ENCODE results near the gene C4A. TPM values are rescaled to one million over a fixed set of nuclear protein-coding genes. Genes with fewer than 3 reads are reported as not detected.

The C4A gene
- total RNA-seq, 1 experiment from 2014 or later, result 7.0 TPM

DNA sequence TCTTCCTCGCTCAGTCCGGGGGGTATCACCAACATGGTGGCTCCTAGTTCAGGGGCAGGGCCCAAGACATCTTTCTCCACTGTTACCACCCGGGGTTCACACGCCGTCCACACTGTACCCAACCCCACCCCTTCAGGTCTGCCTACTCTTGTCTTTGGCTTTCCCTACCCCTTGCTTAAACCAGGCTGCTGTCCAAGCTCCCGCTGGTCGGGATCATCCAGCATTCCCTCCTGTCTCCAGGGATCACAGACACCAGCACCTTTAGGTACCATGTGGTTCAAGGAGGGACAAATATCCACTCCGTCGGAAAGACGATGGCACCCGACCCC, 23.5 kb upstream of the C4A start:
- Histone ChIP-seq H3F3A (ENCODE audit: insufficient read depth, low read depth) (peaks cover 27% of the 10 kb centered on the region), H3K9me3 (ENCODE audit: insufficient read depth, low read depth) (no peaks in the 10 kb centered on the region), H3K79me2 (ENCODE audit: low read depth) (peaks cover 34% of the 10 kb centered on the region), H3K9me2 (ENCODE audit: insufficient read depth) (no peaks in the 10 kb centered on the region), H3K27me3 (ENCODE audit: insufficient read depth, low read depth) (no peaks in the 10 kb centered on the region), H3K4me2 (peak overlapping the region; percentile 92), H3K4me3 (peak overlapping the region; percentile 95), H3K27ac (0 out of 2 replicates have a peak overlapping the region, but pooled peaks have one; percentile 40), H4K20me1 (ENCODE audit: insufficient read depth) (no peaks in the 10 kb centered on the region), H2AFZ (peak overlapping the region; percentile 96), H3K36me3 (ENCODE audit: low read depth) (peaks cover 29% of the 10 kb centered on the region), H3K4me1 (replicated peaks; ENCODE audit: insufficient read depth) (peaks cover 12% of the 10 kb centered on the region)
- ChIA-PET CTCF (interaction anchor here (0.6 kb wide), 1 partner anchor 96 kb away, joined by 4 read pairs; the partner anchor contains the start of gene NEU1), POLR2A (ENCODE audit: unreplicated experiment) (interaction anchor here (0.6 to 1.1 kb wide), 2 partner anchors 21 to 496 kb away, joined by 4 to 9 read pairs; no protein-coding TSS in a partner anchor)
- TF ChIP-seq CTCF (conservative IDR thresholded peaks at IDR 0.05) (no peak), EZH2 (IDR thresholded peaks at IDR 0.05; ENCODE audit: low read depth) (no peak)
- DNase-seq, result no peak
- BruUV-seq (replicated peaks), result TSS peak; percentile 70
- intact Hi-C loops (cut with micrococcal nuclease; ENCODE audit: unreplicated experiment), result loop anchor here (2.0 to 10.0 kb wide), 2 partner anchors 184 to 412 kb away; partner anchors contain the start of genes ATP6V1G2, NFKBIL1 and VWA7

DNA sequence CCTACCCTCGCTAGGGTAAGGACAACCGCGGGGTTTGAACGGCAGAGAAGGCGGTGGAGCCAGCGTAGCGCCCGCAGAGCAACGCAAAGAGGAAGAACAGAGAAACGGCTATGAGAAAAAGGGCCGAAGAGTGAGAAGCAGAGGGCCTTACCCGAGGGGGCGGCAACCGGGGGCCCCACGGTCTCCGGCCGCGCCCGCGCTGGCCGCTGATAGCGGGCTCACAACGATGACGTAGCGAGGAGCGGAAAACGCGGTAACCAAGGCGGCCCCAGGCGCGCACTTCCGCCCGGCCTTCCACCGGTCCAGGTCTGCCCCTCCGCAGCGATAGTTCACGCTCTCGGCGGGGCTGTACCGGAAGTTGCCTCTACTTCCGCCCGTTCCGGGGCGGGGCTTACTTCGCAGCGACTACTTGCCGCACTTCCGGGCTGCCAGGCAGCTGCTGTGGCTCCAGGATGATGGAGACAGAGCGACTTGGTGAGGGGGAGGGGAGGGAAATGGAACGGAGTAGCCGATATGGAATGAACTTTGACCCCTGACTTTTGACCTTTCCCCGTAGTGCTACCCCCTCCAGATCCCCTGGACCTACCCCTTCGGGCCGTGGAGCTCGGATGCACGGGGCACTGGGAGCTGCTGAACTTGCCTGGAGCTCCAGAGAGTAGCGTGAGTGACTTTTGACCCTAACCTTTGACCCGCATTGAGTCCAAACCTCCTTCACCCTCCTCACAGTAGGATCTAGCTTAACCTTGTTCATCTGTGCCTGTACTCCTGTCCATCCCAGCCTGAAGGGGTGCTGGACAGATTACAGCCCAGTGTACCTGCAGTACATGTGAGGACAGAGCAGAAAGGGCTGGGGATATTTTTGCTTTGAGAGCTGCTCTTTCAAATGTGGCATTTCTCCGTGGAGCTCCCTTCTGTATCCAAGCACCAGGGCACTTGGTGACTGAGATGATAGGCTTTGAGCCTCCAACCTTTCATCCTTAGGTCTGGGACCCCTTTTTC, 22.8 kb upstream of the C4A start, which contains the start of the genes NELFE and SKIC2:
NELFE (minus strand) TSS at position 231 of the 999 bp plus-strand sequence. CDS start 525 bp downstream, outside the sequence.
SKIC2 (plus strand) TSS at position 435 of the 999 bp plus-strand sequence; CDS start at position 453, 18 bp downstream.
- H3K4me3 ChIP-seq, result peak within 1 kb of the TSS; percentile 95
- peak; percentile 94 to 98 for DNase-seq
- peaks cover 34% of the 10 kb centered on the region for H3K79me2 ChIP-seq (ENCODE audit: low read depth)
- TF ChIP-seq EZH2 (IDR thresholded peaks at IDR 0.05; ENCODE audit: low read depth) (no peak), CTCF (conservative IDR thresholded peaks at IDR 0.05) (no peak)
- BruUV-seq (replicated peaks), result TSS peak; percentile 60
- ChIA-PET CTCF (interaction anchor here (0.5 to 0.6 kb wide), 2 partner anchors 97 to 418 kb away, joined by 3 to 4 read pairs; partner anchors contain the start of gene NEU1), POLR2A (ENCODE audit: unreplicated experiment) (interaction anchor here (0.6 to 1.1 kb wide), 3 partner anchors 21 to 496 kb away, joined by 4 to 9 read pairs (median 4); no protein-coding TSS in a partner anchor)
- no peaks in the 10 kb centered on the region for H3K27me3 ChIP-seq (ENCODE audit: insufficient read depth, low read depth)
- H2AFZ ChIP-seq, result peak within 1 kb of the TSS; percentile 96
- intact Hi-C loops (cut with micrococcal nuclease; ENCODE audit: unreplicated experiment), result loop anchor here (1.0 to 10.0 kb wide), 3 partner anchors 13 to 412 kb away; partner anchors contain the start of genes ATP6V1G2, DXO, NFKBIL1 and VWA7
- H3K4me1 ChIP-seq (replicated peaks; ENCODE audit: insufficient read depth), result peaks cover 12% of the 10 kb centered on the region
- 0 out of 2 replicates have a peak within 1 kb of the TSS, but pooled peaks have one; percentile 40 for H3K27ac ChIP-seq
- no peaks in the 10 kb centered on the region for H3K9me3 ChIP-seq (ENCODE audit: insufficient read depth, low read depth)
- peak within 1 kb of the TSS; percentile 93 for H3K4me2 ChIP-seq
- peaks cover 29% of the 10 kb centered on the region for H3K36me3 ChIP-seq (ENCODE audit: low read depth)
- H3K9me2 ChIP-seq (ENCODE audit: insufficient read depth), result no peaks in the 10 kb centered on the region
- peaks cover 22% of the 10 kb centered on the region for H3F3A ChIP-seq (ENCODE audit: insufficient read depth, low read depth)
- no peaks in the 10 kb centered on the region for H4K20me1 ChIP-seq (ENCODE audit: insufficient read depth)

DNA sequence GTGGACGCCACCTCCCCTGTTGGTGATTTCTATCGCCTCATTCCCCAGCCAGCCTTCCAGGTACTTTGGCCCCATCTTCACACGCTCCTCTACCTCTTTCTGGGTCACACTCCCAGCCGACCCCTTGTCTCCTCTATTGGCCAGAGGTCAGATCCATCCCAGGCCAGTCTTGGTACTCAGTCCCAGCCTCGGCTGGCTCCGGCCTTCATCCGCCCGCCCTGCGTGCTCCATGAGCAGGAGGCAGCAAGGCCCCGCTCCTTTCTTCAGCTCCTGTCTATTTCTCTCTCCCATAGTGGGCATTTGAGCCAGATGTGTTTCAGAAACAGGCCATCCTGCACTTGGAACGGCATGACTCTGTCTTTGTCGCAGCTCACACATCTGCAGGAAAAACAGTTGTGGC, 20.2 kb upstream of the C4A start:
- Histone ChIP-seq H3K4me3 (no peak overlapping the region), H3K9me2 (ENCODE audit: insufficient read depth) (no peaks in the 10 kb centered on the region), H3K4me2 (no peak overlapping the region), H3K36me3 (ENCODE audit: low read depth) (peaks cover 15% of the 10 kb centered on the region), H3K79me2 (ENCODE audit: low read depth) (peaks cover 34% of the 10 kb centered on the region), H3K27ac (no peak overlapping the region), H2AFZ (no peak overlapping the region), H3K4me1 (replicated peaks; ENCODE audit: insufficient read depth) (peaks cover 12% of the 10 kb centered on the region), H3K9me3 (ENCODE audit: insufficient read depth, low read depth) (no peaks in the 10 kb centered on the region), H3F3A (ENCODE audit: insufficient read depth, low read depth) (peaks cover 9% of the 10 kb centered on the region; the same call in 1 of the 2 replicates), H3K27me3 (ENCODE audit: insufficient read depth, low read depth) (no peaks in the 10 kb centered on the region), H4K20me1 (ENCODE audit: insufficient read depth) (no peaks in the 10 kb centered on the region)
- ChIA-PET POLR2A (ENCODE audit: unreplicated experiment) (interaction anchor here (0.7 kb wide), 1 partner anchor 177 kb away, joined by 3 read pairs; no protein-coding TSS in a partner anchor), CTCF (no interaction called here)
- no TSS peak for BruUV-seq (replicated peaks)
- intact Hi-C loops (cut with micrococcal nuclease; ENCODE audit: unreplicated experiment), result no loop called here
- TF ChIP-seq EZH2 (IDR thresholded peaks at IDR 0.05; ENCODE audit: low read depth) (no peak), CTCF (conservative IDR thresholded peaks at IDR 0.05) (no peak)
- no peak for DNase-seq
